Measurements from ENCODE around the gene SHB. TPM values are rescaled to one million over a fixed set of nuclear protein-coding genes. Genes with fewer than 3 reads are reported as not detected.

Gene SHB
- polyA plus RNA-seq, 1 donor (not counting 4 experiments of a cell fraction or from before 2014, with no cell fraction given): 10.9 TPM

- dilution Hi-C loops (cut with MboI; ENCODE audit: extremely low pct_ligation_motif_present, low sequenced_read_pairs): loop anchor here (25.0 kb wide), 1 partner anchor 101 kb away; no protein-coding TSS in a partner anchor
- Histone ChIP-seq H3K27me3 (ENCODE audit: control insufficient read depth, extremely low read depth, insufficient read depth, low read length) (no peaks in the 10 kb centered on the region), H3K4me2 (ENCODE audit: control insufficient read depth, extremely low read depth, insufficient read depth, low read depth, low read length) (no peak overlapping the region), H3K79me2 (ENCODE audit: control insufficient read depth, insufficient read depth, low read length) (peaks cover 99% of the 10 kb centered on the region), H3K9me1 (ENCODE audit: control insufficient read depth, extremely low read depth, insufficient read depth, low read length) (peaks cover 8% of the 10 kb centered on the region), H3K27ac (ENCODE audit: control insufficient read depth, insufficient read depth, low read length) (no peak overlapping the region), H3K9me3 (ENCODE audit: control insufficient read depth, low read depth, low read length) (no peaks in the 10 kb centered on the region), H3K4me3 (ENCODE audit: control insufficient read depth in 2 of 3, extremely low read depth in 1 of 3, insufficient read depth in 2 of 3, low read depth in 1 of 3, low read length in 3 of 3) (no peak overlapping the region), H4K20me1 (ENCODE audit: control insufficient read depth, extremely low read depth, insufficient read depth, low read length) (peaks cover 14% of the 10 kb centered on the region), H3K4me1 (ENCODE audit: control insufficient read depth, extremely low read depth, insufficient read depth, low read length) (peaks cover 35% of the 10 kb centered on the region), H2AFZ (ENCODE audit: control insufficient read depth, low read length) (no peak overlapping the region), H3K36me3 (ENCODE audit: control insufficient read depth in 2 of 2, extremely low read depth in 1 of 2, insufficient read depth in 2 of 2, low read length in 2 of 2) (peaks cover 6 to 17% of the 10 kb centered on the region in 2 experiments), H3K9ac (ENCODE audit: control insufficient read depth, extremely low read depth, insufficient read depth, low read length) (no peak overlapping the region)
- no peak for DNase-seq (ENCODE audit: low read depth, low spot score)
- TF ChIP-seq EZH2 (IDR thresholded peaks at IDR 0.05; ENCODE audit: low read length): no peak
- FAIRE-seq: no peak
Observed at GRCh38 chr9:38061326-38061977, 7.6 kb downstream of the SHB start.

- TF ChIP-seq CTCF (optimal IDR thresholded peaks at IDR 0.05 in 1 of 3, IDR thresholded peaks at IDR 0.05 in 1 of 3, conservative IDR thresholded peaks at IDR 0.05 in 1 of 3; ENCODE audit: extremely low read depth in 1 of 3, insufficient read depth in 2 of 3, low read length in 3 of 3) (no peak), EZH2 (IDR thresholded peaks at IDR 0.05; ENCODE audit: low read length) (no peak)
- no peak overlapping the region for H3K4me2 ChIP-seq (ENCODE audit: control insufficient read depth, extremely low read depth, insufficient read depth, low read depth, low read length)
- peaks cover 33% of the 10 kb centered on the region for H3K4me1 ChIP-seq (ENCODE audit: control insufficient read depth, extremely low read depth, insufficient read depth, low read length)
- no peak overlapping the region for H2AFZ ChIP-seq (ENCODE audit: control insufficient read depth, low read length)
- peaks cover 10% of the 10 kb centered on the region for H3K9me1 ChIP-seq (ENCODE audit: control insufficient read depth, extremely low read depth, insufficient read depth, low read length)
- no peaks in the 10 kb centered on the region for H3K9me3 ChIP-seq (ENCODE audit: control insufficient read depth, low read depth, low read length)
- no peak overlapping the region for H3K4me3 ChIP-seq (ENCODE audit: control insufficient read depth in 2 of 3, extremely low read depth in 1 of 3, insufficient read depth in 2 of 3, low read depth in 1 of 3, low read length in 3 of 3)
- no peak overlapping the region for H3K9ac ChIP-seq (ENCODE audit: control insufficient read depth, extremely low read depth, insufficient read depth, low read length)
- peaks cover 99% of the 10 kb centered on the region for H3K79me2 ChIP-seq (ENCODE audit: control insufficient read depth, insufficient read depth, low read length)
- DNase-seq (ENCODE audit: low read depth, low spot score) (no peak), FAIRE-seq (no peak)
- dilution Hi-C loops (cut with MboI; ENCODE audit: extremely low pct_ligation_motif_present, low sequenced_read_pairs): loop anchor here (25.0 kb wide), 1 partner anchor 102 kb away; no protein-coding TSS in a partner anchor
- H4K20me1 ChIP-seq (ENCODE audit: control insufficient read depth, extremely low read depth, insufficient read depth, low read length): peaks cover 16% of the 10 kb centered on the region
- peaks cover 6 to 20% of the 10 kb centered on the region in 2 experiments for H3K36me3 ChIP-seq (ENCODE audit: control insufficient read depth in 2 of 2, extremely low read depth in 1 of 2, insufficient read depth in 2 of 2, low read length in 2 of 2)
- H3K27ac ChIP-seq (ENCODE audit: control insufficient read depth, insufficient read depth, low read length): no peak overlapping the region
- H3K27me3 ChIP-seq (ENCODE audit: control insufficient read depth, extremely low read depth, insufficient read depth, low read length): no peaks in the 10 kb centered on the region
Observed at GRCh38 chr9:38060681-38061080, 8.3 kb downstream of the SHB start.
